Measurements from ENCODE around the gene GARRE1. TPM values are rescaled to one million over a fixed set of nuclear protein-coding genes. Genes with fewer than 3 reads are reported as not detected.
A peak's percentile ranks its signal among the peaks of the same experiment; 100 is the strongest.

GARRE1 gene
- total and polyA plus RNA-seq, 2 of the 4 experiments (the other 2 are of a cell fraction), result 13.8 to 16.9 TPM

DNA sequence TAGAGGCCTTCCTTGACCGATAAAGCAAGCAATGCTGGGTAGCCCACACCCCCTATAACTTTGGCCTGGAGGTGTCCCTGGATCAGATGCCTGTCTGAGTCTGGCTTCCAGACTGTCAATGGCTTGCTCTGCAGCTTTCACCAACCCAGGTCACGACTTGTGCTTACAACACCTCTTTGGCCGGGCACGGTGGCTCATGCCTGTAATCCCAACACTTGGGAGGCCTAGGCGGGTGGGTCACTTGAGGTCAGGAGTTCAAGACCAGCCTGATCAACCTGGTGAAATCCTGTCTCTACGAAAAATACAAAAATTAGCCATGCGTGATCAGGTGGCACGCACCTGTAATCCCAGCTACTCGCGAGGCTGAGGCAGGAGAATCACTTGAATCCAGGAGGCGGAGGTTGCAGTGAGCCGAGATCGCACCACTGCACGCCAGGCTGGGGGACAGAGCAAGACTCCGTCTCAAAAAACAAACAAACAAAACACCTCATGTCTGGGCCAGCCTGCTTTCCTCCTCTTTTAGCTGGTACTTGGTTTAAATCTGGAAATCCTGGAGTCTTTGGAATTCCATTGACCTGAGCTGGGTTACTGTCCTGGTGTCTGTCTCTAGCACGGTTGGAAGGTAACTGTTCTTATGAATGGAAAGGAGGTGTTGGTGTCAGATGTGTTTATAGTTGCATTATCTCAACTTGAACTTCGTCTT, 10.3 kb upstream of the GARRE1 start:
- ATAC-seq (ENCODE audit: low read depth) (peak; percentile 28; the same call in 1 of the 2 replicates), DNase-seq (no peak)
- Histone ChIP-seq H4K8ac (ENCODE audit: low read depth in 2 of 2, low read length in 2 of 2) (no peak overlapping the region), H3K9me3 (ENCODE audit: control insufficient read depth, insufficient read depth, low read length) (no peaks in the 10 kb centered on the region), H3K36me3 (ENCODE audit: control insufficient read depth, insufficient read depth, low read length) (no peaks in the 10 kb centered on the region), H3K4ac (ENCODE audit: low read depth, low read length) (peak overlapping the region; percentile 51), H3K9ac (ENCODE audit: low read depth, low read length) (no peak overlapping the region), H2BK120ac (ENCODE audit: low read depth, low read length) (peak overlapping the region; percentile 34; the same call in 1 of the 2 replicates), H3K79me1 (ENCODE audit: low read depth in 1 of 2, low read length in 2 of 2) (peaks cover 0 to 11% of the 10 kb centered on the region in 2 experiments; a peak in 1 of 4 replicates), H3K27ac (ENCODE audit: insufficient read depth, low read length) (no peak overlapping the region), H4K20me1 (ENCODE audit: insufficient read depth, low read length) (no peaks in the 10 kb centered on the region), H4K5ac (ENCODE audit: low read depth, low read length) (no peak overlapping the region), H2BK20ac (ENCODE audit: low read depth, low read length) (peak overlapping the region; percentile 20; the same call in 1 of the 2 replicates), H2BK15ac (ENCODE audit: low read depth, low read length) (peak overlapping the region; percentile 70; the same call in 1 of the 3 replicates), H3K4me2 (ENCODE audit: low read depth, low read length) (no peak overlapping the region), H3K4me3 (ENCODE audit: insufficient read depth, low read depth, low read length) (no peak overlapping the region), H3K4me1 (ENCODE audit: control insufficient read depth, insufficient read depth, low read length) (peaks cover 2% of the 10 kb centered on the region; the same call in 1 of the 2 replicates), H3K14ac (replicated peaks; ENCODE audit: low read depth, low read length) (peak overlapping the region; percentile 83), H2AK5ac (ENCODE audit: low read depth, low read length) (peak overlapping the region; percentile 70; the same call in 1 of the 2 replicates), H2BK5ac (ENCODE audit: low read depth, low read length, poor library complexity, severe bottlenecking) (no peak overlapping the region), H2AFZ (replicated peaks; ENCODE audit: low read length, poor library complexity) (peak overlapping the region; percentile 1), H2AK9ac (replicated peaks; ENCODE audit: low read depth, low read length, poor library complexity) (peak overlapping the region; percentile 76), H3K27me3 (ENCODE audit: control insufficient read depth, insufficient read depth, low read length) (no peaks in the 10 kb centered on the region), H4K91ac (ENCODE audit: insufficient read depth, low read depth, low read length) (no peak overlapping the region), H3K56ac (ENCODE audit: extremely low read depth, insufficient read depth, low read length) (no peak overlapping the region), H3K23ac (ENCODE audit: low read depth, low read length) (0 out of 2 replicates have a peak overlapping the region, but pooled peaks have one; percentile 56), H3K18ac (ENCODE audit: low read depth, low read length) (no peak overlapping the region), H3K9me1 (ENCODE audit: insufficient read depth, low read length) (peaks cover 18% of the 10 kb centered on the region)
- CTCF ChIA-PET, result interaction anchor here (0.5 to 0.8 kb wide), 3 partner anchors 26 to 1392 kb away, joined by 3 read pairs; no protein-coding TSS in a partner anchor
- WGBS, 2 experiments (ENCODE audit: extremely low coverage in 2 of 2, insufficient read length in 1 of 2), result 94% methylated on average over 6 of the region's 17 CpGs; no CpG with 5 or more reads in 1 of the 2 experiments
- dilution Hi-C loops (cut with HindIII; ENCODE audit: low sequenced_read_pairs, unreplicated experiment) (no loop called here), in situ Hi-C loops (cut with MboI; ENCODE audit: low sequenced_read_pairs) (no loop called here), intact Hi-C loops (cut with micrococcal nuclease) (no loop called here)
- TF ChIP-seq MXI1 (IDR thresholded peaks at IDR 0.05; ENCODE audit: borderline replicate concordance, low read depth, low read length), result no peak
- TF ChIP-seq RAD21 (IDR thresholded peaks at IDR 0.05; ENCODE audit: low read length), result no peak
- TF ChIP-seq, protein P1, sequence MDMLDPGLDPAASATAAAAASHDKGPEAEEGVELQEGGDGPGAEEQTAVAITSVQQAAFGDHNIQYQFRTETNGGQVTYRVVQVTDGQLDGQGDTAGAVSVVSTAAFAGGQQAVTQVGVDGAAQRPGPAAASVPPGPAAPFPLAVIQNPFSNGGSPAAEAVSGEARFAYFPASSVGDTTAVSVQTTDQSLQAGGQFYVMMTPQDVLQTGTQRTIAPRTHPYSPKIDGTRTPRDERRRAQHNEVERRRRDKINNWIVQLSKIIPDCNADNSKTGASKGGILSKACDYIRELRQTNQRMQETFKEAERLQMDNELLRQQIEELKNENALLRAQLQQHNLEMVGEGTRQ (IDR thresholded peaks at IDR 0.05; ENCODE audit: low read depth, low read length), result no peak
- TF ChIP-seq MAZ (IDR thresholded peaks at IDR 0.05; ENCODE audit: borderline replicate concordance, low read depth, low read length), result no peak
- TF ChIP-seq FOS (IDR thresholded peaks at IDR 0.05; ENCODE audit: low read depth, low read length), result no peak
- TF ChIP-seq BHLHE40 (IDR thresholded peaks at IDR 0.05; ENCODE audit: low read depth, low read length), result no peak
- no peak for TF ChIP-seq RFX5 (IDR thresholded peaks at IDR 0.05; ENCODE audit: low read depth, low read length)
- TF ChIP-seq POLR2A (IDR thresholded peaks at IDR 0.05; ENCODE audit: low read depth, low read length), result no peak
- TF ChIP-seq, protein P2, sequence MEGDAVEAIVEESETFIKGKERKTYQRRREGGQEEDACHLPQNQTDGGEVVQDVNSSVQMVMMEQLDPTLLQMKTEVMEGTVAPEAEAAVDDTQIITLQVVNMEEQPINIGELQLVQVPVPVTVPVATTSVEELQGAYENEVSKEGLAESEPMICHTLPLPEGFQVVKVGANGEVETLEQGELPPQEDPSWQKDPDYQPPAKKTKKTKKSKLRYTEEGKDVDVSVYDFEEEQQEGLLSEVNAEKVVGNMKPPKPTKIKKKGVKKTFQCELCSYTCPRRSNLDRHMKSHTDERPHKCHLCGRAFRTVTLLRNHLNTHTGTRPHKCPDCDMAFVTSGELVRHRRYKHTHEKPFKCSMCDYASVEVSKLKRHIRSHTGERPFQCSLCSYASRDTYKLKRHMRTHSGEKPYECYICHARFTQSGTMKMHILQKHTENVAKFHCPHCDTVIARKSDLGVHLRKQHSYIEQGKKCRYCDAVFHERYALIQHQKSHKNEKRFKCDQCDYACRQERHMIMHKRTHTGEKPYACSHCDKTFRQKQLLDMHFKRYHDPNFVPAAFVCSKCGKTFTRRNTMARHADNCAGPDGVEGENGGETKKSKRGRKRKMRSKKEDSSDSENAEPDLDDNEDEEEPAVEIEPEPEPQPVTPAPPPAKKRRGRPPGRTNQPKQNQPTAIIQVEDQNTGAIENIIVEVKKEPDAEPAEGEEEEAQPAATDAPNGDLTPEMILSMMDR (conservative IDR thresholded peaks at IDR 0.05; ENCODE audit: low read depth, low read length), result no peak
- no peak for TF ChIP-seq CHD1 (IDR thresholded peaks at IDR 0.05; ENCODE audit: low read depth, low read length)
- TF ChIP-seq RCOR1 (IDR thresholded peaks at IDR 0.05; ENCODE audit: insufficient replicate concordance, low read length), result no peak
- TF ChIP-seq MAFK (IDR thresholded peaks at IDR 0.05; ENCODE audit: low read depth, low read length), result no peak
- TF ChIP-seq, protein P3, sequence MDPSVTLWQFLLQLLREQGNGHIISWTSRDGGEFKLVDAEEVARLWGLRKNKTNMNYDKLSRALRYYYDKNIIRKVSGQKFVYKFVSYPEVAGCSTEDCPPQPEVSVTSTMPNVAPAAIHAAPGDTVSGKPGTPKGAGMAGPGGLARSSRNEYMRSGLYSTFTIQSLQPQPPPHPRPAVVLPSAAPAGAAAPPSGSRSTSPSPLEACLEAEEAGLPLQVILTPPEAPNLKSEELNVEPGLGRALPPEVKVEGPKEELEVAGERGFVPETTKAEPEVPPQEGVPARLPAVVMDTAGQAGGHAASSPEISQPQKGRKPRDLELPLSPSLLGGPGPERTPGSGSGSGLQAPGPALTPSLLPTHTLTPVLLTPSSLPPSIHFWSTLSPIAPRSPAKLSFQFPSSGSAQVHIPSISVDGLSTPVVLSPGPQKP (IDR thresholded peaks at IDR 0.05; ENCODE audit: borderline replicate concordance, low read depth, low read length), result no peak
- TF ChIP-seq CEBPB (IDR thresholded peaks at IDR 0.05; ENCODE audit: low read depth, low read length), result no peak
- no peak for TF ChIP-seq SMC3 (IDR thresholded peaks at IDR 0.05; ENCODE audit: low read depth, low read length)
- BruUV-seq (replicated peaks), result no TSS peak
- POLR2A ChIA-PET (ENCODE audit: unreplicated experiment), result no interaction called here

All from IMR-90 (cell line).